Liver (tissue), 3 donors: Measurements from ENCODE around the gene HEYL.

Experiments
- CTCF ChIP-seq: fragments of 150-350 bp; IDR thresholded peaks from 2 replicates; pipeline ENCODE4 v1.5.1; 2017; ENCODE audit warnings: improper control_type of control experiment, low read depth, low read length; ENCODE audit not compliant: missing input control
- EGR1 ChIP-seq, 2 donors: IDR thresholded peaks; 2 replicates each; pipeline ENCODE4 v1.6.1; 2016 to 2018; ENCODE audit warnings: antibody characterized with exemption in 2 of 2, low read depth in 2 of 2
- RAD21 ChIP-seq, 2 donors: IDR thresholded peaks; 2 replicates each; pipeline ENCODE4 v1.6.1; 2016; ENCODE audit warnings: antibody characterized with exemption in 2 of 2, mild to moderate bottlenecking in 2 of 2
- RXRA ChIP-seq, 2 donors: IDR thresholded peaks; 2 replicates each; pipeline ENCODE4 v1.6.1; 2017 to 2018; ENCODE audit warnings: antibody characterized with exemption in 2 of 2, mild to moderate bottlenecking in 1 of 2
- TAF1 ChIP-seq: conservative IDR thresholded peaks from 2 replicates; pipeline ENCODE4 v1.6.1; 2016; ENCODE audit warnings: antibody characterized with exemption, mild to moderate bottlenecking
- donor health status: healthy.
- donor health status: healthy.

- no peak for TF ChIP-seq TAF1
- TF ChIP-seq RXRA (IDR thresholded peaks at IDR 0.05) = no peak
- TF ChIP-seq EGR1 (IDR thresholded peaks at IDR 0.05; ENCODE audit: low read depth in 2 of 2) = no peak
- no peak for TF ChIP-seq CTCF
- TF ChIP-seq RAD21 (IDR thresholded peaks at IDR 0.05) = no peak
These were observed 2.1 kb downstream of the HEYL start for GRCh38 chr1:39637361-39637760.
